CD4-positive, alpha-beta T cell treated with Interleukin-15 for 1 hour (primary cell): ENCODE measurements around the gene GLB1L2.

ENCODE experiments used
- DNase-seq: peaks from one replicate; pipeline ENCODE4 v3.0.0-alpha.2; 2020

The GLB1L2 gene

GRCh38 chr11:134387501-134387900 lies 55.7 kb downstream of the GLB1L2 start:
- DNase-seq: no peak

GRCh38 chr11:134388590-134388989 lies 56.8 kb downstream of the GLB1L2 start:
- no peak for DNase-seq

GRCh38 chr11:134389464-134390180 lies 57.8 kb downstream of the GLB1L2 start:
- no peak for DNase-seq

GRCh38 chr11:134390706-134391569 lies 59.1 kb downstream of the GLB1L2 start:
- no peak for DNase-seq

GRCh38 chr11:134391656-134392055 lies 59.9 kb downstream of the GLB1L2 start:
- no peak for DNase-seq

GRCh38 chr11:134392953-134393615 lies 61.3 kb downstream of the GLB1L2 start:
- no peak for DNase-seq

- DNase-seq: no peak
These were observed 61.9 kb downstream of the GLB1L2 start for GRCh38 chr11:134393638-134394037.

GRCh38 chr11:134394311-134394710 lies 62.5 kb downstream of the GLB1L2 start:
- no peak for DNase-seq

- DNase-seq: no peak
These were observed 63.2 kb downstream of the GLB1L2 start for GRCh38 chr11:134395002-134395401.

- DNase-seq: no peak
These were observed 65.7 kb downstream of the GLB1L2 start for GRCh38 chr11:134397304-134398078.

- DNase-seq: no peak
These were observed 66.3 kb downstream of the GLB1L2 start for GRCh38 chr11:134398079-134398444.

- DNase-seq: no peak
These were observed 67.0 kb downstream of the GLB1L2 start for GRCh38 chr11:134398644-134399292.

- DNase-seq: no peak
These were observed 67.5 kb downstream of the GLB1L2 start for GRCh38 chr11:134399293-134399654.

- no peak for DNase-seq
These were observed 68.2 kb downstream of the GLB1L2 start for GRCh38 chr11:134399996-134400395.

GRCh38 chr11:134401825-134402809 lies 70.3 kb downstream of the GLB1L2 start:
- no peak for DNase-seq

GRCh38 chr11:134402910-134403309 lies 71.1 kb downstream of the GLB1L2 start:
- no peak for DNase-seq

GRCh38 chr11:134404575-134405341 lies 73.0 kb downstream of the GLB1L2 start:
- no peak for DNase-seq

GRCh38 chr11:134405436-134405835 lies 73.6 kb downstream of the GLB1L2 start:
- DNase-seq: no peak

- DNase-seq: no peak
These were observed 74.1 kb downstream of the GLB1L2 start for GRCh38 chr11:134405841-134406240.
